ENCODE measurements around the gene STAU1.
"Not testable (repeated sequence)": the region's sequence is repeated elsewhere in the genome, so short reads cannot be mapped to it uniquely, and the experiment has no call there.

STAU1 gene

DNA sequence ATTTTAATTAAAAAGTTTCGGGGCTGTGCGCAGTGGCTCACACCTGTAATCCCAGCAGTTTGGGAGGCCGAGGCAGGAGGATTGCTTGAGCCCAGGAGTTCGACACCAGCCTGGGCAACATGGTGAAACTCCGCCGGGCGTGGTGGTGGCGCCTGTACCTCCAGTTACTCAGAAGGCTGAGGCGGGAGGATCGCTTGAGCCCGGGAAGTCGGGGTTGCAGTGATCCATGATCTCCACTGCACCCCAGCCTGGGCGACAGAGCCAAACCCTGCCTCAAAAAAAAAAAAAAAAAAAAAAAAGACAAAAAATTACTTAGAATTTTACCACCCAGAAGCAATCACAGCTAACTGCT, 30.6 kb upstream of the STAU1 start:
- H3K9me3 Mint-ChIP-seq, DNase-seq: not testable (repeated sequence)
- peak overlapping the region; percentile 91 for H3K4me3 Mint-ChIP-seq

DNA sequence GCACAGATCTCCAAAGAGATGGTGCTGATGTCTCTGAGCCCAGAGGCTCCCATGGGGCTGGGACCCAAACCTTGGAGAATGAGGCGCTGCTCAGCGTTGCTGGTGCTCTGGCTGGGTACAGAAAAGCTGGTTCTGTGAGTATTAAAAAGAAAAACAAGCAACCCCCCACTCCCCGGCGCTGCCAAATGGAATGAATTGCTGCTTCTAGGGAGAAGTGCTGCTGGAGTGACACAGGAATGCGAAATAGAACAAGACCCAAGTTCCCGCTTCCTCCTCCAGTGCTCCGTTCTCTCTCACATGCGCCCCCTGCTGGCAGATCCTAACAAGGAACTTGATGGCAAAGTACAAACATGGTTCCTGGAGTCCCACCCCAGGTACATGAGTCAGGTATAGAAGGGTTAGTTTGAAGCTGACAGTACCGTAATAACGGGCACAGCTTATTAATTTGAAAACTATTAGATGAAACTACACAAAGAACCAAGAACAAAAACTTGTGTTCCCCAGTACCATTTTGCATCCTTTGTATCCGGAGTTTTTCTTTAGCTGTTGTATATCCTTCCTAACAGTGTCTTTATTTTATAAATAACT, 29.0 kb upstream of the STAU1 start:
- no peaks in the 10 kb centered on the region for H3K27me3 Mint-ChIP-seq
- peak overlapping the region; percentile 59 for H3K4me3 Mint-ChIP-seq
- H3K27ac Mint-ChIP-seq = peak overlapping the region; percentile 77
- no peaks in the 10 kb centered on the region for H3K9me3 Mint-ChIP-seq
- peaks cover 26% of the 10 kb centered on the region for H3K36me3 Mint-ChIP-seq (ENCODE audit: low read depth)
- peaks cover 35% of the 10 kb centered on the region for H3K4me1 Mint-ChIP-seq (ENCODE audit: low read depth)
- DNase-seq = peak; percentile 95

More for the DNA sequence above, 30.6 kb upstream of the STAU1 start:
- H3K27me3 Mint-ChIP-seq = not testable (repeated sequence)
- peak overlapping the region; percentile 97 for H3K27ac Mint-ChIP-seq
- peaks cover 35% of the 10 kb centered on the region for H3K4me1 Mint-ChIP-seq (ENCODE audit: low read depth)
- H3K36me3 Mint-ChIP-seq (ENCODE audit: low read depth) = peaks cover 39% of the 10 kb centered on the region

DNA sequence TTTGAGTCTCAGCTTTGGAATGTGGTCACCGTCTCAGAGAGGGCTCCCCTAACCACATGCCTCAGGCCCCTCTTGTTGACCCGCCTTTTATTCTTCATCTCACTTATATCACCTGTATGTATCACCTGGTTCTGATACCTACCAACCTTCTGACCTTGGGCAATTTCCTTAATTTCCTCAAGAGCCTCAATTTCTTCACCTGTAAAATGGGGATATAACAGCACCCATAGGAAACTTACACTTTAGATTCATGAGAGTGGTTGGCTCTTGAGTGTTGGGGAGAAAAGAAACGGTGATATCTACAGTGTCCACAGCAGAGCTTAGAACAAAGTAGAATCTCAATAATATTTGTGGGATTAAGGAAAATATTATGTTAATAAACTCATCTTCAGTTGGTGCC, 27.1 kb upstream of the STAU1 start:
- Mint-ChIP-seq H3K27ac (no peak overlapping the region), H3K9me3 (peaks cover 3% of the 10 kb centered on the region), H3K4me3 (no peak overlapping the region)

GRCh38 chr20:49214571-49214970, 26.4 kb upstream of the STAU1 start:
- H3K27ac Mint-ChIP-seq = no peak overlapping the region
- peaks cover 6% of the 10 kb centered on the region for H3K9me3 Mint-ChIP-seq
- peaks cover 13% of the 10 kb centered on the region for H3K4me1 Mint-ChIP-seq (ENCODE audit: low read depth)
- peaks cover 3% of the 10 kb centered on the region for H3K36me3 Mint-ChIP-seq (ENCODE audit: low read depth)
- no peak overlapping the region for H3K4me3 Mint-ChIP-seq
- no peaks in the 10 kb centered on the region for H3K27me3 Mint-ChIP-seq
- no peak for DNase-seq

More for the DNA sequence above, 27.1 kb upstream of the STAU1 start:
- Mint-ChIP-seq H3K36me3 (ENCODE audit: low read depth) (peaks cover 10% of the 10 kb centered on the region), H3K27me3 (no peaks in the 10 kb centered on the region), H3K4me1 (ENCODE audit: low read depth) (peaks cover 19% of the 10 kb centered on the region)
- DNase-seq = no peak

DNA sequence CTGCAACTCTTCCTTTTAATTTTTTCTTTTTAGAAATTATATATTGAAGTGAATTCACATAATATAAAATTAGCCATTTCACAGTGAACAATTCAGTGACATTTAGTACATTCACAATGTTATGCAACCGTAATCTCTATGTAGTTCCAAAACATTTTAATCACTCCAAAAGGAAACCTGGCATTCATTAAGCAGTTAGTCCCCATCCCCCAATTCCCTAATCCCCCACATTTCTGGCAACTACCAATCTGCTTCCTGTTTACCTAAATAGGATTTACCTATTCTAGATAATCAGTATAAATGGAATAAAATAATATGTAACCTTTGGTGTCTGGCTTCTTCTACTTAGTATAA, 22.6 kb upstream of the STAU1 start:
- Mint-ChIP-seq H3K27ac (no peak overlapping the region), H3K4me3 (no peak overlapping the region), H3K9me3 (peaks cover 6% of the 10 kb centered on the region), H3K36me3 (ENCODE audit: low read depth) (no peaks in the 10 kb centered on the region), H3K4me1 (ENCODE audit: low read depth) (no peaks in the 10 kb centered on the region), H3K27me3 (no peaks in the 10 kb centered on the region)
- DNase-seq = no peak

DNA sequence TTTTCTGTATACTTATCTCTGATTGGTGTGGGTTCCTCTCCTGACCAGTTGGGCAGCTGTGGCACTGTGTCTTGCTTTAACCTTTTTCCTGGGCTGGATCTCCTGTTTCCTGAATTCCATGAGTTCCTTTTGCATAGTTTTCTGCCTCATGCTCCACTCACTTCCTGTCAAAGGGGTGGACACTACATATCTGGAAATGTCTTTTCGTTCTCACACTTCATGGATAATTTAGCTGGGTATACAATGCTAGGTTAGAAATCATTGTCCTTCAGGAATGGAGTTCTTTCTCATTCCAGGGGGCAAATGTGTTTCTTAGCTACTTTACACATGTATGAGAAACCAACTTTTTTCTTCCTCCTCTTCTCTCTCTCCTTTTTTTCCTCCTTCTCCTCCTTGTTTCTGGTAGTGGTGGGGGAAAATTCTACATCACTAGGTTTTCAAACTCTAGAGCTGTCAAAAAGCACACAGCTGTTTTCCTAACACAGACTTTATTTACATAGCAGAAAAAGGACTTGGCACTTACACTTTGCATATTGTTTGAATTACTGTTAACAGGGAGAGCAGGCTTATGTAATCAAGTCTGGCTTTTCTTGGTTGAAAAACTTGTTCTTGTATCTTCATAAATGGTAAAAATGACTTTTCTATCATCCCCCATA, 22.1 kb upstream of the STAU1 start:
- Mint-ChIP-seq H3K27ac (no peak overlapping the region), H3K4me3 (no peak overlapping the region), H3K36me3 (ENCODE audit: low read depth) (no peaks in the 10 kb centered on the region)

GRCh38 chr20:49207076-49207475, 18.9 kb upstream of the STAU1 start:
- H3K36me3 Mint-ChIP-seq (ENCODE audit: low read depth) = no peaks in the 10 kb centered on the region
- H3K27me3 Mint-ChIP-seq = no peaks in the 10 kb centered on the region
- DNase-seq = no peak
- no peak overlapping the region for H3K27ac Mint-ChIP-seq
- H3K4me3 Mint-ChIP-seq = no peak overlapping the region
- H3K9me3 Mint-ChIP-seq = peaks cover 6% of the 10 kb centered on the region
- H3K4me1 Mint-ChIP-seq (ENCODE audit: low read depth) = no peaks in the 10 kb centered on the region

More for the DNA sequence above, 22.1 kb upstream of the STAU1 start:
- Mint-ChIP-seq H3K4me1 (ENCODE audit: low read depth) (no peaks in the 10 kb centered on the region), H3K9me3 (peaks cover 6% of the 10 kb centered on the region), H3K27me3 (no peaks in the 10 kb centered on the region)
- no peak for DNase-seq

GRCh38 chr20:49203746-49204145, 15.6 kb upstream of the STAU1 start:
- H3K4me3 Mint-ChIP-seq = no peak overlapping the region
- DNase-seq = no peak

DNA sequence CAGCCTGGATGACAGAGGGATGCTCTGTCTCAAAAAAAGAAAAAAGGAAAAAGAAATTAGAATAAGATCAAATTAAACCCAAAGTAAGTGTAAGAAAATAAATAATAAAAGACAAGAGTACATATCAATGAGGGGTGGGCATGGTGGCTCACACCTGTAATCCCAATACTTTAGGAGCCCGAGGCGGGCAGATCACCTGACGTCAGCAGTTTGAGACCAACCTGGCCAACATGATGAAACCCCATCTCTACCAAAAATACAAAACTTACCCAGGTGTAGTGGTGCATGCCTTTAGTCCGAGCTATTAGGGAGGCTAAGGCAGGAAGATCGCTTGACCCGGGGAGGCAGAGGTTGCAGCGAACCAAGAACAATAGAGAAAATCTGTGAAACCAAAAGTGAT, 14.9 kb upstream of the STAU1 start:
- Mint-ChIP-seq H3K9me3 (no peaks in the 10 kb centered on the region), H3K36me3 (ENCODE audit: low read depth) (no peaks in the 10 kb centered on the region), H3K27me3 (no peaks in the 10 kb centered on the region), H3K4me1 (ENCODE audit: low read depth) (no peaks in the 10 kb centered on the region), H3K27ac (no peak overlapping the region), H3K4me3 (no peak overlapping the region)
- DNase-seq = no peak

More at GRCh38 chr20:49203746-49204145, 15.6 kb upstream of the STAU1 start:
- H3K27ac Mint-ChIP-seq = no peak overlapping the region
- no peaks in the 10 kb centered on the region for H3K9me3 Mint-ChIP-seq
- H3K36me3 Mint-ChIP-seq (ENCODE audit: low read depth) = no peaks in the 10 kb centered on the region
- H3K27me3 Mint-ChIP-seq = no peaks in the 10 kb centered on the region
- no peaks in the 10 kb centered on the region for H3K4me1 Mint-ChIP-seq (ENCODE audit: low read depth)

DNA sequence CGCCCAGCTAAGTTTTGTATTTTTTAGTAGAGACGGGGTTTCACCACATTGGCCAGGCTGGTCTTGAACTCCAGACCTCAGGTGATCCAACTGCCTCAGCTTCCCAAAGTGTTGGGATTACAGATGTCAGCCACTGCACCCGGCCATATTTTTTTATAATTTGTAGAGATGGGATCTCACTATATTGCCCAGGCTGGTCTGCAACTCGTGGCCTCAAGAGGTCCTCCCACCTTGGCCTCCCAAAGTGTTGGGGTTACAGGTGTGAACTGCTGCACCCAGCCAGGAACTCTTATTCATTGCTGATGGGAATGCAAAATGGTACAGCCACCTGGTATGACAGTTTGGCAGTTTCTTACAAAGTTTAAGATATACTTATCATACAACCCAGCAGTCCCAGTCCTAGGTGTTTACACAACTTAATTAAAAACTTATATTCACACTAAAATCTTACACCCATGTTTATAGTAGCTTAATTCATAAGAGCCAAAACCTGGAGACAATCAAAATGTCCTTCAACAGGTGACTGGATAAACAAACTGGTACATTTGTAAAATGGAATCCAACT, 11.7 kb upstream of the STAU1 start:
- Mint-ChIP-seq H3K9me3 (no peaks in the 10 kb centered on the region), H3K27me3 (no peaks in the 10 kb centered on the region), H3K27ac (no peak overlapping the region), H3K4me3 (no peak overlapping the region), H3K36me3 (ENCODE audit: low read depth) (no peaks in the 10 kb centered on the region), H3K4me1 (ENCODE audit: low read depth) (no peaks in the 10 kb centered on the region)
- DNase-seq = no peak

DNA sequence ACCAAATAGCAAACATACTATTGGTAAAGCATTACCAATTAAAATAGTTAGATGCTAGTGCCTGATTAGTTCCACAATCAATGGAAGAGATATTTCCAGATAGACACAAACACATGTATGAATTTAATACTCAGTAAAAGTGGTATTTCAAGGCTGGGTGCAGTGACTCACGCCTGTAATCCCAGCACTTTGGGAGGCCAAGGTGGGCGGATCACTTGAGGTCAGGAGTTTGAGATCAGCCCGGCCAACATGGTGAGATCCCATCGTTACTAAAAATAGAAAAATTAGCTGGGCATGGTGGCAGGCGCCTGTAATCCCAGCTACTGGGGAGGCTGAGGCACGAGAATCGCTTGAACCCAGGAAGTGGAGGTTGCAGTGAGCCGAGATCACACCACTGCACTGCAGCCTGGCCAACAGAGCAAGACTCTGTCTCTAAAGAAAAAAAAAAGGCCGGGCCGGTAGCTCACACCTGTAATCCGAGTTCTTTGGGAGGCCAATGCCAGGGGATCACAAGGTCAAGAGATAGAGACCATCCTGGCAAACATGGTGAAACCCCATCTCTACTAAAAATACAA, 4.9 kb upstream of the STAU1 start:
- not testable (repeated sequence) for H3K4me3 Mint-ChIP-seq; H3K36me3 Mint-ChIP-seq (ENCODE audit: low read depth); H3K4me1 Mint-ChIP-seq (ENCODE audit: low read depth); H3K9me3 Mint-ChIP-seq; H3K27ac Mint-ChIP-seq; H3K27me3 Mint-ChIP-seq; DNase-seq

- no peak for DNase-seq
- Mint-ChIP-seq H3K27me3 (no peaks in the 10 kb centered on the region), H3K9me3 (no peaks in the 10 kb centered on the region), H3K4me1 (ENCODE audit: low read depth) (peaks cover 45% of the 10 kb centered on the region), H3K27ac (peak overlapping the region; percentile 95), H3K4me3 (peak overlapping the region; percentile 88), H3K36me3 (ENCODE audit: low read depth) (peaks cover 37% of the 10 kb centered on the region)
These were observed 744 bp downstream of the STAU1 start for GRCh38 chr20:49187330-49187850.

- no peaks in the 10 kb centered on the region for H3K9me3 Mint-ChIP-seq
- peaks cover 39% of the 10 kb centered on the region for H3K36me3 Mint-ChIP-seq (ENCODE audit: low read depth)
These were observed 1.4 kb downstream of the STAU1 start for GRCh38 chr20:49186535-49187329.

GRCh38 chr20:49185071-49185761, 2.9 kb downstream of the STAU1 start:
- H3K4me1 Mint-ChIP-seq (ENCODE audit: low read depth) = peaks cover 66% of the 10 kb centered on the region
- peaks cover 40% of the 10 kb centered on the region for H3K36me3 Mint-ChIP-seq (ENCODE audit: low read depth)

More at GRCh38 chr20:49186535-49187329, 1.4 kb downstream of the STAU1 start:
- H3K4me1 Mint-ChIP-seq (ENCODE audit: low read depth) = peaks cover 52% of the 10 kb centered on the region
- no peaks in the 10 kb centered on the region for H3K27me3 Mint-ChIP-seq
- DNase-seq = peak; percentile 68
- H3K27ac Mint-ChIP-seq = peak overlapping the region; percentile 95
- H3K4me3 Mint-ChIP-seq = peak overlapping the region; percentile 88

More at GRCh38 chr20:49185071-49185761, 2.9 kb downstream of the STAU1 start:
- H3K9me3 Mint-ChIP-seq = no peaks in the 10 kb centered on the region
- peak overlapping the region; percentile 88 for H3K4me3 Mint-ChIP-seq
- no peaks in the 10 kb centered on the region for H3K27me3 Mint-ChIP-seq
- no peak for DNase-seq
- peak overlapping the region; percentile 75 for H3K27ac Mint-ChIP-seq

All from activated T-cell treated with anti-CD3 and anti-CD28 coated beads, Interleukin-2, amount 50 U/mL, for 24 hours (primary cell).